HG03196 (cell line): Measurements from ENCODE around the gene TUBB2A.
A peak's percentile ranks its signal among the peaks of the same experiment; 100 is the strongest.
"Not testable (repeated sequence)": the region's sequence is repeated elsewhere in the genome, so short reads cannot be mapped to it uniquely, and the experiment has no call there.

Experiments
- ATAC-seq: cut with Tn5 transposase; IDR thresholded peaks from one replicate; pipeline ENCODE4 v1.9.1; 2021; ENCODE audit not compliant: unreplicated experiment

Gene TUBB2A

DNA sequence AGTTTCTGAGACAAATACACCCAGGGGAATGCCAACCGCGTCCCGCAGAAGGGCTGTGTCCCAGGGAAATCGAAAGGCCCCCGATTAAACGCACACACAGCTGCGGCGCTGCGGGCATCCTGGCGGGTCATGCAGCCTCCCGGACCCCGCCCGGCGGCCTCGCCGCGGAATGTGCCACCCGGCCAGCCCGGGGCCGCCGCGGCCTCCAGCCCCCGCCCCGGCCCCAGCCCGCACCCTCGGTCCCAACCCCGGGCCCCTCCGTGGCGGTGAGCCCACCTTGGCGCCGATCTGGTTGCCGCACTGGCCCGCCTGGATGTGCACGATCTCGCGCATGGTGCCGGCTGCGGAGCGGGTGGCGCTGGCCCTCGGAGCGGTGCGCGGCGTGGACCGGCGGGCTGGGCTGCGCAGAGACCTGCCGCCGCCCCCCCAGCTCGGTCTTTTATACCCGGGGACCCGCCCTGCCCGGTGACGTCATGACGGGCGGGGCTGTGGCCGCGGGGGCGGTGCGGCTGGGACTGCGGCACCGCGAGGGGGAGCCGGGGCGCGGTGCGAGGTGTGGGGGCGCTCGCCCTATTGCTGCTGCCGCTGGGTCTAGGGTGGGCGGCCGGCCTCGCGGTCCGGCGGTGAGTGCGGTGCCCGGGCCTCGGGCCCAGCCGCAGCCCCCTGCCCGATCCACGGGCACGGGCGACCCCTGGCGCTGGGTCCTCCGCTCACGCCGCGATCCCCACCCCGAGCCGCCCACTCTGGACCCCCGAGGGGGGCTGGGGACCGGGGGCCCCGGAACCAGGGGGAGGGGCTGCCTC lies at the start of gene TUBB2A:
TUBB2A (minus strand) TSS at position 414 of the 803 bp plus-strand sequence; CDS start at position 333, 81 bp downstream.
- peak; percentile 73 for ATAC-seq

GRCh38 chr6:3206339-3207015 lies 49.1 kb upstream of the TUBB2A start:
- ATAC-seq = no peak

GRCh38 chr6:3205913-3206312 lies 48.6 kb upstream of the TUBB2A start:
- ATAC-seq = no peak

DNA sequence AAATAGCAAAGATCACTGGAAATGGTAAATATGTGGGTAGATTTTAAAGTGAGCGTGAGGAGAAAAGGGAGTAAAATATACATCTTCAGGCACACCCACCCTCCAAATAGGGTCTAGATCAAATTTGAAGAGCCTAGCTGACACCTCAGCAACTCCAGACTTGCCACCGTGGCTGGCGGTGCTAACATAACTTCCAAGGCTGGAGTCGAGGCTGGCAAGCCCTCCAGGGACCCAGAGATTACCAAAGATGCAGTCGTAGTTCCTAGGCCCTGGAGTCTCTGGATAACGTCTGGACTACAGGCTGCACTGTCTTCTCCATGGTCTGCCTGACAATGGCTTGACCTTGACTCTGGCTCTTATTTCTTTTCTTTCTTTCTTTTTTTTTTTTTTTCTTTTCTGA lies 47.6 kb upstream of the TUBB2A start:
- no peak for ATAC-seq

- no peak for ATAC-seq
Measured at GRCh38 chr6:3202999-3203696, 45.8 kb upstream of the TUBB2A start.

DNA sequence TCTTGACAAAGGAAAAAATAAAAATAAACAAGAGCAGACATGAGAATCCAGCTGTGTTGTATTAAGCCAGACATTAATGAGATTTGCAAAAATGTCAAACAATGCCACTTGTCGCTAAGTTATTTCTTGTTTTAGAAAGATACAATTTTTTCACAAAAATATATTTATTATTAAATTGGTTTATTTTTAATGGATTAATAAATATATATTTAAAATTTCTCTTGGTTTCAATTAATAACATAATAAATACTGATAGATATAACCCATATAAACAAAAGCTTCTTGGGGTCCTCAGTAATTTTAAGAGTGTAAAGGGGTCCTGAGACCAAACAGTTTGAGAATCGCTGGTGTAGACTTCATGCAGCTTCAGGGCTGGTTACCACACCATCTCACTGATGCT lies 44.0 kb upstream of the TUBB2A start:
- no peak for ATAC-seq

- no peak for ATAC-seq
Measured at GRCh38 chr6:3200682-3201081, 43.3 kb upstream of the TUBB2A start.

GRCh38 chr6:3199382-3199781 lies 42.0 kb upstream of the TUBB2A start:
- ATAC-seq = no peak

DNA sequence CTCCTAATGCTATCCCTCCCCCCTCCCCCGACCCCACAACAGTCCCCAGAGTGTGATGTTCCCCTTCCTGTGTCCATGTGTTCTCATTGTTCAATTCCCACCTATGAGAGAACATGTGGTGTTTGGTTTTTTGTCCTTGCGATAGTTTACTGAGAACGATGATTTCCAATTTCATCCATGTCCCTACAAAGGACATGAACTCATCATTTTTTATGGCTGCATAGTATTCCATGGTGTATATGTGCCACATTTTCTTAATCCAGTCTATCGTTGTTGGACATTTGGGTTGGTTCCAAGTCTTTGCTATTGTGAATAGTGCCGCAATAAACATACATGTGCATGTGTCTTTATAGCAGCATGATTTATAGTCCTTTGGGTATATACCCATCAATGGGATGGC lies 40.4 kb upstream of the TUBB2A start:
- not testable (repeated sequence) for ATAC-seq

GRCh38 chr6:3196770-3197169 lies 39.4 kb upstream of the TUBB2A start:
- ATAC-seq = no peak

GRCh38 chr6:3195695-3196497 lies 38.6 kb upstream of the TUBB2A start:
- ATAC-seq = no peak

DNA sequence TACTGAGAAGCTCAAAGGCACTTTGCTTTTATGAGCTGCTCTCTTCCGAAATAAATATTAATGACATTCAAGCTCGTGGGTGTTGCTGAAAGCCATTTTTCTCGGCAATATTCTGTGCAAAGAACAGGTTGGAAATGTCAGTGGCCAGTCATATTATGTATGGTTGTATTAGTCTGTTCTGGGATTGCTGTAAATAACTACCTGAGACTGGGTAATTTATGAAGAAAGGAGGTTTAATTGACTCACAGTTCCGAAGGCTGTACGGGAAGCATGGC lies 38.0 kb upstream of the TUBB2A start:
- ATAC-seq = no peak

- no peak for ATAC-seq
Measured at GRCh38 chr6:3194535-3195419, 37.4 kb upstream of the TUBB2A start.

- no peak for ATAC-seq
Measured at GRCh38 chr6:3193102-3193849, 35.9 kb upstream of the TUBB2A start.

- ATAC-seq = no peak
Measured at GRCh38 chr6:3190779-3191178, 33.4 kb upstream of the TUBB2A start.

DNA sequence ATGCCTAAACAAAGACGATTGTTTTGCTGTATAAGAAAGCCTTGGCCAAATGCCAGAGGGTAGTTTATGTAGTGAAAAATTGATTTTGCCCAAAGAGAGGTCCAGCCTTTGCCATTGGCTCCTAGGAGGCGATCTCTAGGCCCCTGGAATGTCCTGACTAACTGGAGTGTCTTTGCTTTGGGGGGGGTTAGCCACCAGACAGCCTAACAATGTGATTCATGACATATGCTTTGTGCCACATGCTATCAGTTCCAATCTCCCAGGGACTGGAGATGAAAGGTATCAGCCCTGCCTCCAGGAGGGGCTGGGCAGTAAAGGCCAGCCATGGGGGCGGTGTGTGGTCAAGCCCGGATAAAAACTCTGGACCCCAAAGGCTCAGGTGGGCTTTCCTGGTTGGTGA lies 32.7 kb upstream of the TUBB2A start:
- ATAC-seq = no peak

GRCh38 chr6:3189192-3189591 lies 31.8 kb upstream of the TUBB2A start:
- ATAC-seq = not testable (repeated sequence)

GRCh38 chr6:3188262-3188661 lies 30.9 kb upstream of the TUBB2A start:
- no peak for ATAC-seq

DNA sequence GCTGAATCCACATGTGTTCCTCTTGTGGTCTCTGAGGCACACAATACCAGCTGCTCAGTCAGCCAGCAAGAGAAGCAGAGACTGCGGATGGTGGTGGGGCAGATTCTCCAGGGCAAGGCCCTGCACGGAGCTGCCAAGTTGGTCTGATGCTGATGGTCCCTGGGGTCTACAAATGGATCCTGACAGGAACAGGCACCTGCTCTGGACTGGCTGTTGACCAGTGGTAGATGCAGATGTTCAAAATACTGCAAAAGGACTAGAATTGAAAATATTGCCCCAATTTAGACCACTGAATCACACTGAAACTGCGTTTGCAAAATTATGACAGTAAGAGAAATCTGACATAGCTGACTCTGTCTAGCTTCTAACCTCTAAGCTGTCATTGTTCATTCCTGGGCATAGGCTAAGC lies 29.6 kb upstream of the TUBB2A start:
- no peak for ATAC-seq

DNA sequence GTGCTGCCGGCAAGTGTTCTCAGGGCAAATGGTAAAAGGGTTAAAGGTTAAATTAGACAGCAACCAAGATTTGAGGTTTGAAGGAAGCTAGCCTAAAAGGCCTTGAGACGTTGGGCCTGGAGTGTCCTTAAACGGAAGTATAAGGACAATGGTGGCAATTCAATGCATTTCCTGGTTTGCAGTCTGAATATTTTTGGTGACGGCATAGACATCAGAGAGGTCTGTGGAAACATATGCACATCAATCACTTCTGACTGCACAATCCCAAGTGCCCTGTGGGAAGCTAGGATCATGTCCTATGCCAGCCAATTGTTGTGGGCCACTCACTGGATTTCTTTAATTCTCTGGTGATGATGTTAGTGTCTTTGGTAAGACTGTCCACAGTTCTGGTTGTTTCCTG lies 25.7 kb upstream of the TUBB2A start:
- ATAC-seq = no peak
